HG03045 (cell line): ENCODE data around the gene FERMT3.

Source experiments
- ATAC-seq: cut with Tn5 transposase; IDR thresholded peaks from one replicate; pipeline ENCODE4 v1.9.1; 2021; ENCODE audit warnings: mild to moderate bottlenecking, moderate library complexity; ENCODE audit not compliant: unreplicated experiment

FERMT3 gene

GRCh38 chr11:64262271-64263002, 55.9 kb downstream of the FERMT3 start:
- no peak for ATAC-seq

- no peak for ATAC-seq
Observed at GRCh38 chr11:64263021-64263946, 56.8 kb downstream of the FERMT3 start.

GRCh38 chr11:64263947-64264317, 57.4 kb downstream of the FERMT3 start:
- no peak for ATAC-seq

GRCh38 chr11:64264371-64264852, 57.9 kb downstream of the FERMT3 start:
- no peak for ATAC-seq

- no peak for ATAC-seq
Observed at GRCh38 chr11:64265176-64266160, 58.9 kb downstream of the FERMT3 start.

- ATAC-seq, result no peak
Observed at GRCh38 chr11:64266339-64266738, 59.8 kb downstream of the FERMT3 start.

- no peak for ATAC-seq
Observed at GRCh38 chr11:64267207-64267945, 60.9 kb downstream of the FERMT3 start.

GRCh38 chr11:64268025-64268892, 61.7 kb downstream of the FERMT3 start:
- ATAC-seq, result no peak

GRCh38 chr11:64268893-64269539, 62.5 kb downstream of the FERMT3 start:
- ATAC-seq, result peak; percentile 19

GRCh38 chr11:64269540-64270220, 63.2 kb downstream of the FERMT3 start:
- peak; percentile 69 for ATAC-seq
